GM12878 (cell line): Measurements from ENCODE around the gene PLEKHG4B.

Source experiments
- CTCF ChIP-seq, 3 experiments: IDR thresholded peaks in 2 of 3; conservative IDR thresholded peaks in 1 of 3; 2 replicates each; pipeline ENCODE4 v1.5.1; 2011; ENCODE audit warnings: low read depth in 3 of 3, low read length in 3 of 3, mild to moderate bottlenecking in 3 of 3, control low read depth in 2 of 3, moderate library complexity in 2 of 3, inconsistent platforms in 1 of 3, mixed read lengths in 1 of 3; ENCODE audit not compliant: control insufficient read depth in 2 of 3, insufficient read depth in 1 of 3; ENCODE audit errors: extremely low read depth in 1 of 3
- POLR2A ChIP-seq: IDR thresholded peaks from 2 replicates; pipeline ENCODE4 v1.6.1; 2011; ENCODE audit warnings: low read depth, mild to moderate bottlenecking, low read length
- POLR2AphosphoS2 ChIP-seq: IDR thresholded peaks from 2 replicates; pipeline ENCODE4 v1.6.1; 2011; ENCODE audit warnings: low read depth, mild to moderate bottlenecking, low read length, improper control_type of control experiment, moderate library complexity
- SREBF2 ChIP-seq: IDR thresholded peaks from 2 replicates; pipeline ENCODE4 v1.6.1; 2012; ENCODE audit warnings: mild to moderate bottlenecking, low read length
- ZNF274 ChIP-seq: IDR thresholded peaks from one replicate; pipeline ENCODE4 v1.8.0; 2011; ENCODE audit not compliant: insufficient read length, insufficient read depth
- TF ChIP-seq, protein P1 (sequence below): fragments of 450-650 bp; IDR thresholded peaks from 2 replicates; pipeline ENCODE4 v1.6.1; 2017; ENCODE audit warnings: mild to moderate bottlenecking
- TF ChIP-seq, protein P2 (sequence below): IDR thresholded peaks from 2 replicates; pipeline ENCODE4 v1.6.1; 2012; ENCODE audit warnings: low read depth, low read length, improper control_type of control experiment
- TF ChIP-seq, protein P3 (sequence below): IDR thresholded peaks from 2 replicates; pipeline ENCODE4 v1.6.1; 2012; ENCODE audit warnings: low read depth, low read length, improper control_type of control experiment

DNA sequence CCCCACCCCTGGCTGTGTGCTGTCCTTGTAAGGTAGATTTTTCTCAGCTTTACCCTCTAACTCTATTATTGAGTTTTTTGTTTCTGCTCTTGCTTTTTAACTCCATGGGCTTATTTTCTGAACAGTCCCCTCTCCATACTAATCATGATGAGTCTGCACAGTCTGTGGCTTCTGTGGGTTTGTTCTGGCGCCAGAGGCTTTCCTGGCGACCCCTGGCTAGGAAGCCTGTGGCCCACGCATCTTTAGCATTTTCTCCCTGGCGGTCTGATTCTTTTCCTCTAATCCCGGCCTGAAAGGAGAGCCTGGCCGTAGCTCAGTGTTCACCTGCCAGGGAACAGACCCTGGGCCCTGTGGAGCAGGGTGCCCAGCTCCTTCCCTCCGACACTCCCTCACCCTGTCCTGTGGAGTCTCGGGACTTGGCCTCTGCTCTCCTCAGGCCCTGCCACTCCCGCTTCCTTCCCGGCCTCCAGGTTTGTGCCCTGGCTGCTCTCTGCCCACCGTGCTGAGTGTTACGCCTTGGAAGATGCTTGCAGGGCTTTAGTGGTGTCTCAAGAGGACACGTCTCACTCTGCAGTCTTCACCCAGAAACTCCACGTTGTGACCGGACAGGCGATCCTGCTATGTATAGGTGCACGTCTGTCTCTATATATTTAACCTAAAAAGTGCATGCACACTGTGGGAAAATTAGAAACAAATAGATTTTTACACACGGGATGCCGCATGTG, 67.6 kb downstream of the PLEKHG4B start:
- TF ChIP-seq, protein P1, sequence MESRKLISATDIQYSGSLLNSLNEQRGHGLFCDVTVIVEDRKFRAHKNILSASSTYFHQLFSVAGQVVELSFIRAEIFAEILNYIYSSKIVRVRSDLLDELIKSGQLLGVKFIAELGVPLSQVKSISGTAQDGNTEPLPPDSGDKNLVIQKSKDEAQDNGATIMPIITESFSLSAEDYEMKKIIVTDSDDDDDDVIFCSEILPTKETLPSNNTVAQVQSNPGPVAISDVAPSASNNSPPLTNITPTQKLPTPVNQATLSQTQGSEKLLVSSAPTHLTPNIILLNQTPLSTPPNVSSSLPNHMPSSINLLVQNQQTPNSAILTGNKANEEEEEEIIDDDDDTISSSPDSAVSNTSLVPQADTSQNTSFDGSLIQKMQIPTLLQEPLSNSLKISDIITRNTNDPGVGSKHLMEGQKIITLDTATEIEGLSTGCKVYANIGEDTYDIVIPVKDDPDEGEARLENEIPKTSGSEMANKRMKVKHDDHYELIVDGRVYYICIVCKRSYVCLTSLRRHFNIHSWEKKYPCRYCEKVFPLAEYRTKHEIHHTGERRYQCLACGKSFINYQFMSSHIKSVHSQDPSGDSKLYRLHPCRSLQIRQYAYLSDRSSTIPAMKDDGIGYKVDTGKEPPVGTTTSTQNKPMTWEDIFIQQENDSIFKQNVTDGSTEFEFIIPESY = no peak
- TF ChIP-seq POLR2A (no peak), ZNF274 (no peak), CTCF (IDR thresholded peaks at IDR 0.05 in 2 of 3, conservative IDR thresholded peaks at IDR 0.05 in 1 of 3; ENCODE audit: control insufficient read depth in 2 of 3, extremely low read depth in 1 of 3, insufficient read depth in 1 of 3, low read depth in 3 of 3, low read length in 3 of 3) (no peak), POLR2AphosphoS2 (no peak), SREBF2 (no peak)
- TF ChIP-seq, protein P2, sequence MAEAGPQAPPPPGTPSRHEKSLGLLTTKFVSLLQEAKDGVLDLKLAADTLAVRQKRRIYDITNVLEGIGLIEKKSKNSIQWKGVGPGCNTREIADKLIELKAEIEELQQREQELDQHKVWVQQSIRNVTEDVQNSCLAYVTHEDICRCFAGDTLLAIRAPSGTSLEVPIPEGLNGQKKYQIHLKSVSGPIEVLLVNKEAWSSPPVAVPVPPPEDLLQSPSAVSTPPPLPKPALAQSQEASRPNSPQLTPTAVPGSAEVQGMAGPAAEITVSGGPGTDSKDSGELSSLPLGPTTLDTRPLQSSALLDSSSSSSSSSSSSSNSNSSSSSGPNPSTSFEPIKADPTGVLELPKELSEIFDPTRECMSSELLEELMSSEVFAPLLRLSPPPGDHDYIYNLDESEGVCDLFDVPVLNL = no peak
- TF ChIP-seq, protein P3, sequence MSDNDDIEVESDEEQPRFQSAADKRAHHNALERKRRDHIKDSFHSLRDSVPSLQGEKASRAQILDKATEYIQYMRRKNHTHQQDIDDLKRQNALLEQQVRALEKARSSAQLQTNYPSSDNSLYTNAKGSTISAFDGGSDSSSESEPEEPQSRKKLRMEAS = no peak
